NCI-H748 (cell line): ENCODE data around the gene PNKP.

Experiments
- DNase-seq: peaks from one replicate; lab custom pipeline; 2025; ENCODE audit not compliant: unreplicated experiment; lab: John Stamatoyannopoulos, UW

PNKP gene

DNA sequence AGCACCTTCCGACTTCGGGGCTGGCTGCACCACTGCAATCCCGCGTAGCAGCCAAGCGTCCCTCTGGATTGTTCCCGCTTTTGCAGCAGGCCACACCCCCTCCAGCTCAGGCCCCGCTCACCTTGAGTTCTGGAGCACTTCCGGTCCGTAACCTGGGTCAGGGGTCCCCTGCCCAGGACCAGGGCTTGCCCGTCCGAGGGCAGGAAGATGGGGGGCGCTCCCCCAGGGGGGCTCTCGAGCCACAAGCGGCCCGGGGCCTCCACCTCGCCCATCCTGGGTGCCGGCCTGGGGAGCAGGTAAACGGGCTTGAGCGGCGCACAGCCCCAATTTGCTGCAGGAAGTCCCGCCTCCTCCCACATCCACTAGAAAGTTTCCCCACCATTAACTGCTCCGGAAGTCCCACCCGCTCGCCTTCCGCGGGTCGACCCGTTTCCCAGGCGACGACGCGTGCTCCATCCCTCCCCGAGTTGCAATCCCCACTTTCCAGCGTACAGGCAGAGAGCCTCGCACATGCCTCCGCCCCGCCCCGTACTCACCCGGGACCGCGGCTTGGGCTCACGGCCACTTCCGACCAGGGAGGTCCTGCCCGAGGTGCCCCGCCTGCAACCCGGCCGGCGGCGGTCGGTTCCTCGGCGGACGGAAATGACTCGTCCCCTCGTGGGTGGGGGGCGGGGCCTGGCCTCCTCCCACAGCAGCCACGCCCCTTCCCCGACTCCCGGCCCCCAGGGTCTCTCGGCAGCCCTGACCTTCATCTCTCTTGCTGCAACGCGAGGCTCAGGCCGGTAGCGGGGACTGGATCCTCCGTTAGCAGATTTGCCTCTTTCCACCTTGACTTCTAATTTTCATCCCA lies at the start of gene PNKP:
Gene PNKP (minus strand): TSS at position 644 of the 850 bp plus-strand sequence. CDS start 372 bp downstream, at position 272.
- DNase-seq = peak; percentile 97

DNA sequence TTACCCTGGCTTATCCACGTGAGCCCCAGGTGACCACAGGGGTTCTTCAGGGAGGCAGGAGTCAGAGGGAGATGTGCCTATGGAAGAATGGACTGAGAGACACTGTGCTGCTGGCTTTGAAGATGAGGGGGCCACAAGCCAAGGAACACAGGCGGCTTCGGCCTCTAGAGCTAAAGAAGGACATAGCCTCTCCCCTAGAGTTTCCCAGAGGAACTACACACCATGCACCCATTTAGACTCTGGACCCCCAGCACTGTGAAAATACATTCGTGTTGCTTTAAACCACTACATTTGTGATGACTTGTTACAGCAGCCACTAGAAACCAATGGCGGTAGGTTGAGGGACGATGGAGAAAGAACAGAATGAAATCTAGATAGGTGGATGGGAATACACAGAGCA lies 47.9 kb upstream of the PNKP start:
- no peak for DNase-seq

DNA sequence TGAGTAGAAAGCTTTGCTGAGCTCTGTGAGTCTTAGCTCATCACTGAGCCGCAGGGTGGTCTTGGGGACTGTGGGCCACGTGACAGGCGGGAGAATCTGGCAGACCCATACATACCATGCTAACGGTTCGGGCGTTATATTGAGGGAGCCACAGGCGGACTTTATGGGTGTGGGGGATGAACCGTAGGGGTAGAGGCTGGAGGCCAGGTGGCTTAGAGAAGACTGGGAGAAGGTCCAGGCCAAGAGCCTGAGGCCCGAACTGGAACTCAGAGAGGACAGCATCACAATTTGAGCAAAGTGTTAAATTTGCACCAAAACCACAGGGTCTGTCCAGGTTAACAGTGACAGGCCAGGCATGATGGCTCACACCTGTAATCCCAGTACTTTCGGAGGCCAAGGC lies 46.3 kb upstream of the PNKP start:
- DNase-seq = no peak

DNA sequence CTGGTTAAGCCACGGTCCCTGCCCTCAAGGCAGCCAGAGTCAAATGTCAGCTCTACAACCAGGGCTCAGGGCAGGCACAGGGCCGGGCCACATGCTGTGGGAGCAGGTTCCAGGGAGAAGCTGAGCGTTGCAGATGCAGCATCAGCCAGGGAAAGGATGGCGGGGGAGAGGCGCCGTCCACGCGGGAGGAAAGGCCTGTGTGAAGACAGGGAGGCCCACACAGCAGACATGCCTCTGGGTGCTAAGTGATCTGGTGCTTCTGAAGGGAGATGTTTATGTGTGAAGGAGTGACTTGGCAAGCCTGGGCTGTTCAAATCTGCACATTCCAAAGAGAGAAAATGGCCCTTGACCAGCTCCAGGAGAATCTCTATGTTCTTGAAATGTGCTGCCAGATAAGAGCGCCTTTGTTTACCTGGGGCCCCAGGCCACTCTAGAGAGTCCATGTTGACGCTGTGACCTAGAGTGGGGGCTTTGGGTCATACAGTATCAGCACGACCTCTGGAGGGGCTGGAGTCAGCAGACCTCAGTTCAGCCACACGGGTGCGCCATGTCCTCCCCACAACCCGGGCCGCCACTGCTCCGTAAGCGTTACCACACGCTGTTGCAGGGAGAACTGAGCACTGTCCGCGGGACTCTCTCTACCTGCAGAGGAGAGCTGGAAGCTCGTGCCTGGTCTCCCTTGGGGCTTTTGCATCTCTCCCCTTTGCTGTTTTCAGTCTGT lies 45.7 kb upstream of the PNKP start:
- DNase-seq = no peak

DNA sequence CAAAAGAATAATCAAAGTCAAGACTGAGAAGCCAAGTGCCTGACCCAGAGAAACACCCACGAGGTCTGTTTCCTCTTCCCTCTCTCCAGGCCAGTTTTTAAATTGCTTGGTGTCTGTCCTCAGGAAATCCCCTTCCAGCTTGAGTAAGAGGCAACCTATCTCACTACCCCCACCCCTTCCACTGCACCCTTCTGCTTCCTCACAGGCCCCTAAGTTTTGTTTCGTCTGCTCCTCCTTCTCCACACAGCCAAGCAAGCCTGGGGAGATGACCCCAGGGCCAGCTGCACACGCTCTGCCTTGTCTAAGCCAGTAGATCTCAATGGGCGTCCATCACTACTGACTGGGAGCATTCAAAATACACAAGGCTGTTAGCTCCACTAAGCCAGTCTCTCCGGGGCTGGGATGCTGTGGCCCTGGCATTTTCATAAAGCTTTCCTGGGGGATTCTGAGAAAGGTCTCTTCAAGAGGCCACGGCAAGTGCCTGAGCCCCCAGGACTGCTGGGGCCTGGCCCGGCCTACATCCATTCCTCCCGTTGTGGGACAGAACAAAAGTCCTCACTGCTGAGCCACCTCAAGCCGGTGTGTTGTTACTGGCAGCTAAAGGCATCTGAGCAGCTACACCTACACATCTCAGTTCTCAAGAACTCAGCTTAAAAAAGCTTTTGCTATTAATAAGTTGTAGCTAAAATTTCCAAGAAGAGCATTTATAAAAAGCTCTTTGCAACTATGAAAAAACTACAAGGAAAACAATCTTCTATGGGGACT lies 44.2 kb upstream of the PNKP start:
- no peak for DNase-seq

DNA sequence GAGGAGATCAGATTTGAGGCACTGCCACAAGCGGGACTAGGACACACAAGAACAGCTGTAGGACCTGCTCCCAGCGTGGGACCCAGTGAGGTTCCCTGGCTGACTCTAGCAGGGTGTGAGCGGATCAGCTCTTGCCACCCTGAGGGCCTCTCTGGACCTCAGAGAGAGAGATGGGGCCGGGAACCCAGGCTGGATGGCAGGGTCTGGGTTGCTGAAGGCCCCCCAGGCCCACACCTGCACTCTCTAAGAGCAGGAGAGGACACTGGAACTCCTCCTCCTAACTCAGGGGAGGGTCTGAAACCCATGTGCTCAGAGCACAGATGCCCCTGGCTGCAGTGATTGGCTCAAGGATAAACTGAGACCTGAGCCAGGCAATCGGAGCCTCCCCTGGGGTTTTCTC lies 42.8 kb upstream of the PNKP start:
- no peak for DNase-seq

DNA sequence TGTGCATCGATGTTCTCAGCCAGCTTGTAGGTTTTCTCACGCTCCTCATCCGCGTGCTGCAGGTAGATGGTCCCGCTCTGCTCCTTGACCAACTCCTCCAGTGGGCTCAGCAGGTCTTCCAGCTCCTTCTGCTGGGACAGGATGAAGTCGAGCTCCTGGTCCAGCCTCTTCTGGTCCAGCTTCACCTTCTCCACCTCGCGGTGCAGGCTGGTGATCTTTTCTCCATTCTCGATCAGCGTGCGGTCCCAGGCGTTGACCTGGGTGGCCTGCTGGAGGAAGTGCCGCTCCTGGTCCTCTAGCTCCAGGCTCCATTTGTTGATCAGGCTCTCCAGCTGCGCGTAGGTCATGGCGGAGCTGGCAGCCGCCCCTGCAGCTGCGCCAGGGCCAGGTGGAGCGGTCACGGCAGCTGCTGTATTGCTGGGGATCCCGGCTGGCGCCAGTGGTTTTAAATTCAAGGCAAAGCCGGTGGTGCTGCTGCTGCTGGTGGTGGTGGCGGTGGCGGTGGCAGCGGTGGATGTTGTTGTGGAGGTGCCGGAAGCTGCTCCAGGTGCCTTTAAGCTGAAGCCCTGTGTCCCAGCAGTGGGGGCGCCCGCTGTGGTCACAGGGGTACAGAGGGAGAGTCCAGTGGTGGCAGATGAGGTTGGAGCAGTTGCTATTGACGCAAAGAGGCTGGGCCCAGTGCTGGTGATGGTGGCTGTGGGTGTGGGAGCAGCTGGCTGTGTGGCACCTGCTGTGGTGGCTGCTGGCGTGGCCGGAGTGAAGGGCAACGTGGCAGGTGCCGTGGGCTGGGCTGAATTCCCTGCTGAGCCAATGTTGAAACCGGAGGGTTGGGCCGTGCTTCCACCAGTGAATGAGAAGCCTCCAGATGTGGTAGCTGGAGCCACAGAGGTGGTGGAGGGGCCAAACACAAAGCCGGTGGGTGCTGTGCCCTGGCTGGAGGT lies 41.4 kb upstream of the PNKP start:
- DNase-seq = no peak

DNA sequence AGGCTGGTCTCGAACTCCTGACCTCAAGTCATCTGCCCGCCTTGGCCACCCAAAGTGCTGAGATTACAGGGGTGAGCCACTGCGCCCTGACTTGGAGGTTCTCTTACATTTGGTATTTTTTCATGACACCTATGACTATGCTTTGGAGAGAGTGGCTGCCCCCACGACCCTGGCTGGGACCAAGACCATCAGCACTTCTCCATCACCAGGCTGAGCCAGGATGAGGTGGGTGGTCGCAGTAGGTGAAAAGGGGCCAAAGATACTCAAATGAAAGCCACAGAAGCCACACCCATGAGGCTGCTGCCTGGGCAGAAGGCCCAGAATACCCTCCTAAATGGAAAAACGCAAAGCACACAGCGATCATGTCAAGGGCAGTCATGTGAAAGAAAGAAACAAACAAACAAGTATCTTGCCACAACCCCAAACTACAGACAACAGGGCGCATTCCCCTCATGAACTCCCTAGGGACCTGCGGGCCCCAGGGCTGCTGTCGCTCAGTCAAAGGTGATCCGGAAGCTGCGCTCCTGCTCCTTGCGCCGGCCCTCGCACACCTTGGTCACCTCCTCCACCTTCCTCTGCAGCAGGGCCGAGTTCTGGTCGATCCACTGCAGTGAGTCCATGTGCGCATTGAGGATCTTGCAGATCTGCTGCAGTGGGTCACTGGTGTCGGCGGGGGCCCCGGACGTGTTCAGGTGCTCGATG lies 40.5 kb upstream of the PNKP start:
- DNase-seq = no peak

- DNase-seq = no peak
Measured at GRCh38 chr19:49906879-49907564, 39.6 kb upstream of the PNKP start.

DNA sequence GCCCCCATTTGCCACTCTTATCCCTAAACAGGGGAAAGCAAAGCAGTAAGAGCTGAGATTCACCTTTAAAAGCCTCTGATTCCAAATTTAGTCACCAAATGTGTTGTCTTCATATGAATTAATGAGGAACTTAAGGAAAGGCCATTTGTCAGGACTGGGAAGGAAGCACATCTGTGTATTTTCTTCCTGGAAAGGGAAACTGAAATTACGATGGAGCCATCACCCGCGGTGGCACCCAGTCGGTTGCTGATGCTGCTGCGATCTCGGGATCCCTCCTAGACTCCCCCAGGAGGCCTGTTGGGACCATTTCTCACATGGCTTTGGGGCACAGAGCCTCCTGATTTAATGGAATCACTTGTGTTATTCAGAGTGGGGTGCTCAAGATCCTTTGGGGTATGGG lies 36.8 kb upstream of the PNKP start:
- DNase-seq = no peak

DNA sequence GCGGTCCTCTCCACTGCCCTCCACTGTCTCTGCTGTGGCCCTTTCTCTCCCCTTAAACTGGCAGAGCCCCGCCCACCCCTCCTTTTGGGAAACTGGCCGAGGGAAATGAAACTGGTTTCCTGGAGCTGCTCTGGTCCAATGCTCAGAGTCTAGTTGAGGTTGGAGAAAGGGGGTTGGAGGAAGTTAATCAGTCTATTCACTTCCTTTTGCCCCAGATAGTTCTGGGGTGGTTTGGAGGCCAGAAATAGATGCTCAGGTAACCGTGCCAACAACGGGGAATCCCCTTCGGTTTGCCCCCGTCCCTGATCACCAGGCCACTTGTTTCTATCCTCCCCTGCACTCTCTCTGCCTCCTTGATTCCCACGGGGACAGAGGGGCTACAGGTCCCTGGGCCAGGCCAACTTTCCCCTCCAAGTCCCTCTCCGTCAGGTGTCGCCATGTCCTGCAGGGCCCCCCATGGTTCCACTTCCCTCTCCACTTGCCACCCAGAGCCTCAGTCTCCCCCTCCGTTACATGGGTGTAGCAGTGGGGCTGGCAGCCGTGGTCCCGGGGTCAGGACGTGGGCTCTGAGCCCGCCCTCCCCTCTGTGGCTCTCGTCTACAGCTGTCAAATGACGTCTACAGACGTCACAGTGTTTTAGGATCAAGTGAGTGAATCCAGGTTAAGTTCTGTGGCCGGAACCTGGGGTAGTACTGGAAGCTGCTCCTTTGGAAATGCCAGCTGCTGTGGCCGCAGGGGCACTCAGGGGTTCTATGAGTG lies 29.7 kb upstream of the PNKP start, which contains the start of gene IL4I1:
Gene IL4I1 (minus strand): TSS at position 25 of the 759 bp plus-strand sequence. CDS start 727 bp downstream, outside the sequence.
- DNase-seq = no peak

DNA sequence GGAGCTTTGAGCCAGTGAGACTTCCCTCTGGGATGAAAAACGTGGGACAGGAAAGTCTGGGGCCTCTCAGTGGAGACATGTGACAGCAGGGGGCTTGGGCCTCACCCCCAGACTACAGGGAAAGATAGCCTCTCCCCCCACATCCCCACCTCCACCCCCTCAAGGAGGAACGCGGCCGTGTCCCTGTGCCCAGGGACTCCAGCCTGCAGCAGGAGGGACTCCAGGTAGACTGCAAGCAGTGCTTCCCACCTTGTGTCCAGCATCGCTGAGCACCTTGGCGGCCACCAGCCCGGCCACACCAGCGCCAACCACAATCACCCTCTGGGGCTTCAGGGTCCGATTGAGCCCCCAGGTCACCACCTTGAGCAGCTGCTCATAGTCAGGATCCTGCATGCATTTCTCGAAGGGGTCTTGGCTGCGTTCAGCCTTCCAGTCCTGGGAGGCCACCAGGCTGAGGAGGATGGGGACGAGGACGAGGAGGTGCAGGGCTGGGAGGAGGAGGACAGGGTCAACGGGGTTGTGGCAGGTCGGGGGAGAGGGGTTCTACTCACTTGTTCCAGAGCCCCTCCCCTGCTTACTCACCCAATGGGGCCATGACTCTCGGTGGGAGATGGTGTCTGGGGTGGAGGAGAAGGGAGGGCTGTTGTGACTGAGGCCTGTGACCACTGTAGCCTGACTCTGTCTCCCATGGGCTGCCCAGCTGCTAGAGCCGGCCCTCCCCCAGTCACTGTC lies 28.4 kb upstream of the PNKP start:
- DNase-seq = no peak

- no peak for DNase-seq
Measured at GRCh38 chr19:49894879-49895565, 27.6 kb upstream of the PNKP start.

DNA sequence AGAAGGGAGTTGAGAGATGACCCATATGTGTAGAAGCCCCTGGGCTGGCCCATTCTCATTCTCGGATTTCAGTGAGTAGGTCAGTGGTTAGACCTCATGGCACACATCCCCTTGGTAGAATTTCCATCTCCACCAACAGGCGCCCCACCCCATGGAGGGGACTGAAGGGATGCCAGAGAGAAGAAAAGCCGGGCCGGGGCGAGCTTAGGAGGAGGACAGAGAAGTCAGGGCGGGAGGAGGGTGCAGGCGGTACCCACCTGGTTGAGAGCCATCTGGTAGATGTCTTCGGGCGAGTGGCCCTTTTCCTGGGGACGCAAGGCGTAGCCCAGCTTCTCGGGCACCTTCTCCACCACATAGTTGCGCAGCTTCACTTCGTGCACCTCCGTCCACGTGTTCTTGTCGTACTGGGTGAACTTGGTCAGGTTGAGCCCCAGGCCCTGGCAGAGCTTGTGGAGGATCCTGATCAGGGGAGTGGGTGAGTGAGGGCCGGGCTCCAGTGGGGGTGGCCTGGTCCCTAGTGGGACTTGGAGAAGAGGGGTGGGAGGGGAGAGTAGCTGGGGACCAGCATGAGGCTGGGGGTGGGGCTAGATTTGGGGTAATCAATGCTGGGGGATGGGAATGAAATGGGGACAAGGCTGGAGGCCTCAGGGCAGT lies 26.8 kb upstream of the PNKP start:
- no peak for DNase-seq

DNA sequence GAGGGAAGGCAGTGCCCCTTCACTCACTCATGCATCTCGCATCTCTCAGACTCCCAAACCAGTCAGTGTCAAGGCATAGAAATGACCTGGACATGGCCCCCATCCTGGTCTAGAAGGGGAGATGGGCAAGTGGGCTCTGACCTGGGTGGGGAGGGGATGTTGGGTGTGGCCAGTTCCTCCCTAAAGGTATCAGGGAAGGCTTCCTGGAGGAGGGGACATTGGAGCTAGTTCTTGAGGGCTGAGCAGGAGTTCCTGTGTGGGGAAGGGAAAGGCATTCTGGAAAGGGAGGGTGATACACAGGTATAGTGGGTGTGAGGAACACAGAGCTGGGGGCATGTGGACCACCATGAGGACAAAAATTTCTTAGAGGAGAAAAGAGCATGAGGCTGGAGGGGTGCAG lies 25.3 kb upstream of the PNKP start:
- DNase-seq = no peak

DNA sequence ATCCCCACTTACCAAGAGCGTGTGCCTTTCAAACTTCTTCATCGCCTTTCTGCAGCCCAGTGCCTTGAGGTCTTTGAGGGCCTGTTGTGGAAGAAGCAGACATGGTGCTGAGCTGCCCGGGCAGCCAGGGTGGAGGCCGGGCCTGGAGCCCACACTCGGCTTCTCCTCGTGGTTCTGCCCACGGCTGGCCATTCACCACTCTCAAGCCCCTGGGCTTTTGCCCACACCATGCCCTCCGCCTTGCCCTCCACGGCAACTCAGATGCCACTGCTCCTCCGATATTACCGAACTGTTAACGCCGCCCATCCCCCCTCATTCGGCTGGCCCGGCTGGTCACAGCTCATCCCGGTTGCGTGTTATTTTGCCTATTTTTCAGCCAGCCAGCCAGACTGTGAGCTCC lies 24.0 kb upstream of the PNKP start:
- DNase-seq = no peak
